Islet precursor cell (in vitro differentiated cells): ENCODE results near the gene LTBP3.
"Not testable (repeated sequence)": the region's sequence is repeated elsewhere in the genome, so short reads cannot be mapped to it uniquely, and the experiment has no call there.

Experiments used
- DNase-seq: peaks from one replicate; pipeline ENCODE4 v3.0.0-alpha.2; 2018

LTBP3 gene

DNA sequence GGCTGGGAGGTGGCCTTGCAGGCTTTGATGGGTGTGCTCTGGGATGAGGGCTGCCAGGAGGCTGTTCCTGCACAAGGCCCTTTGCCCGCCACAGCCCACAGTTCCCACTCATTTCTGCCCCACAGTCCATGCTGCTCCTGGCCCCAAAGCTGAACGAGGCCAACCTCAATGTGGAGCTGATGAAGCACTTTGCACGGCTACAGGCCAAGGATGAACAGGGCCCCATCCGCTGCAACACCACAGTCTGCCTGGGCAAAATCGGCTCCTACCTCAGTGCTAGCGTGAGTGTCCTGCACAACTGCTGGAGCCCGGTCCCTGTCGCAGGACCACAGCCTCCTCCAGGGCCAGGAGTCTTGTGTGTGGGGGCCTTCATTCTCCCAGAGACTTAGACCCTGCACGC, 23.1 kb downstream of the LTBP3 start:
- no peak for DNase-seq

DNA sequence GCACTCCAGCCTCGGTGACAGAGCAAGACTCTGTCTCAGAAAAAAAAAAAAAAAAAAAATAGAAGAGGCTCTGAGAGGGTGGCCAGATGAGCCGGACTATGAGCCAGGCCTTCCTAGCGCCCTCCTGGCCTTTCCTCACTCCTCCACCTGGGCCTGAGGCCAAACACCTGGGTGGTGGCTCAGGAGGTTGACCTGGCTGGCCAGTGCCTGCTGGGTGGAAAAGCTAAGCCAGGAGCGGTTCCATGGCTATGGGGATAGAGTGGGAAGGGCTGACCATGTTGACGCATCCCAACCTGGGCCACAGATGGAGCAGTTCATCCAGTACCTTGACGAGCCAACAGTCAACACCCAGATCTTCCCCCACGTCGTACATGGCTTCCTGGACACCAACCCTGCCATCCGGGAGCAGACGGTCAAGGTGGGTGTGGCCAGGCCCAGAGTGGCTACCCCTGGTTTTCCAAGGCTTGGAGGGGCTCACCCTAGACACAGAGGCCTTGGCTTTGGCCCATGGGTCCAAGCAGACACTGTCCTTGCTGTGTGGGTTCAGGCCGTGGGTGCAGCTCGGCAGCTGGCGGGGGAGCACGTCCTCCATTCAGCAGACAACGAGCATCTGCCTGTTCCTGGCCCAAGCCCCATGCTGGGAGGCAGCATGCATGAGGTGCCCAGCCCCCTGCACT, 25.6 kb downstream of the LTBP3 start:
- no peak for DNase-seq

DNA sequence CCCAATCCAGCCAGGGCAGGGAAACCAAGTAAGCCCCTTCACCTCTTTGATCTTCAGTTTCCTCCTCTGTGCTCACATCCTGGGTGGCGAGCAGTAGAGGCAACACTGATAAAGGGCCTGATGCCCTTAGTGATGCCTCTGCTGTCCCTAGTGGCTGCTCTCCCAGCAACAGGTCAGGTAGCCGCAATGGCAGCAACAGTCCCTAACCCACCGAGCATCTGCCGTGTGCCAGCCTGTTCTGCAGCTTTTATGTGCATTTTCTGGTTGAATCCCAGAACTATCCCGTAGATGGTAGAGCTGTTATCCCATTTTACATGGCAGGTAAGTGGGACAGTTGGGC, 28.0 kb downstream of the LTBP3 start:
- no peak for DNase-seq

DNA sequence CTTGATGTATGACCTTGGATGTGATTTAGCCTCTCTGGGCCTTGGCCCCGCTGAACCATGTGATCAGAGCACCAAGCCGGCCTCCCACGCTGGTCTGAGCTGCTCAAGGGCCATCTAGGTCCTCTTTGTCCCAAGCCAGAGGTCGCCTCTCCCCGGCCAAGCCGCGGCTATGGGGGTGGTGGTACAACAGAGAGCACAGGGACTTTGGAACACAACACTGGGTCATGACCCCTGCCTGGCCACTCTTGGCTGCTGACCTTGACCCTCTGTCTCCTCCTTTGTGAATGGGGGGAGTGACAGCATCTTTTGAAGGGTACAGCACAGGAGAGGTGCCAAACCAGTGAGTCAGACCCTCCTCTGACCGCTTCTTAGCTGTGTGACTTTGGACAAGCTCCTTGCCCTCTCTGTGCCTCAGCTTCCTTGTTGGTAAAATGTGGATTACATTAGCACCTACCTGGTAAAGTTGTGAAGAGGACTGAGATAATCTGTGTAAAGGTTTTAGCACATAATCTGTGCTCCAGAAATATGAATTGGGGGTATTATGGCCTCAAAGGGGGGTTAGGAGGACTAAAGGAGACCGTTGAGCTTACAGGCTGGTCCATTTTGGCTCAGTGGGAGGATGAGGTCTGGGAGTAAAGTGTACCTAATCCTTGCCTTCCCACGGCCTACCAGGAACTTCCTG, 28.5 kb downstream of the LTBP3 start:
- DNase-seq, result no peak

DNA sequence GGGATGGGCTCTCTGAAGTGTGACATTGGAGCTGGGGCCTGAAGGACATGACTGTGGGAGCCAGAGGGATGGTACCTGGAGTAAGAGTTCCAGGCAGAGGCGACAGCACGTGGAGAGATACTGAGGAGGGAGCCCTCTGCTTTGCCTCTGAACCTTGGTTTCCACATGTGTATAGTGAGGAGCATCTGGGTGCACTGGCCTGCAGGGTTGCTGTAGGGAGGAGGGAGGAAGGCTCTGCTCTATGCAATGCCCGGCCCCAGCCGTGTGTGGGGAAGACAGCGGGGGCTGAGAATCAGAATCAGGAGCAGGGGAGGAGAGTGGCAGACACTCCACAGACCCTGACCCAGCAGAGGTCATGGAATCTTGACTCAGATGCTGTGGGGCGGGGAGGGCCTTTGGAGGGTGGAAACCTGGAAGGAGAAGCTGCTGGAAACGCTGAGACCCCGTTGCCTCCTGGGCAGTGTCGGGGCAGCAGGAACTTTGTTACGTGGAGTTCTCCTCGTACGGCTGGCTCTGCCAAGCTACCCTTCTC, 29.3 kb downstream of the LTBP3 start:
- DNase-seq, result peak; percentile 41

DNA sequence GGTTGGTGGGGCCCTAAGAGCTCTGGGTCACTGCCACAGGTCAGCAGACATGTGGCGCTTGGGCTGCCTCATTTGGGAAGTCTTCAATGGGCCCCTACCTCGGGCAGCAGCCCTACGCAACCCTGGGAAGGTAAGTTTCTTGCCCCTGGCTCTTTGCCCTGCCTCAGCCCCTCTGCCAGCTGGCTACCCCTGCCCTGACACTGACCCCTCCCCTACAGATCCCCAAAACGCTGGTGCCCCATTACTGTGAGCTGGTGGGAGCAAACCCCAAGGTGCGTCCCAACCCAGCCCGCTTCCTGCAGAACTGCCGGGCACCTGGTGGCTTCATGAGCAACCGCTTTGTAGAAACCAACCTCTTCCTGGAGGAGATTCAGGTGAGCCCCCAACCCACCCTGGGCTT, 31.4 kb downstream of the LTBP3 start:
- DNase-seq, result peak; percentile 42

DNA sequence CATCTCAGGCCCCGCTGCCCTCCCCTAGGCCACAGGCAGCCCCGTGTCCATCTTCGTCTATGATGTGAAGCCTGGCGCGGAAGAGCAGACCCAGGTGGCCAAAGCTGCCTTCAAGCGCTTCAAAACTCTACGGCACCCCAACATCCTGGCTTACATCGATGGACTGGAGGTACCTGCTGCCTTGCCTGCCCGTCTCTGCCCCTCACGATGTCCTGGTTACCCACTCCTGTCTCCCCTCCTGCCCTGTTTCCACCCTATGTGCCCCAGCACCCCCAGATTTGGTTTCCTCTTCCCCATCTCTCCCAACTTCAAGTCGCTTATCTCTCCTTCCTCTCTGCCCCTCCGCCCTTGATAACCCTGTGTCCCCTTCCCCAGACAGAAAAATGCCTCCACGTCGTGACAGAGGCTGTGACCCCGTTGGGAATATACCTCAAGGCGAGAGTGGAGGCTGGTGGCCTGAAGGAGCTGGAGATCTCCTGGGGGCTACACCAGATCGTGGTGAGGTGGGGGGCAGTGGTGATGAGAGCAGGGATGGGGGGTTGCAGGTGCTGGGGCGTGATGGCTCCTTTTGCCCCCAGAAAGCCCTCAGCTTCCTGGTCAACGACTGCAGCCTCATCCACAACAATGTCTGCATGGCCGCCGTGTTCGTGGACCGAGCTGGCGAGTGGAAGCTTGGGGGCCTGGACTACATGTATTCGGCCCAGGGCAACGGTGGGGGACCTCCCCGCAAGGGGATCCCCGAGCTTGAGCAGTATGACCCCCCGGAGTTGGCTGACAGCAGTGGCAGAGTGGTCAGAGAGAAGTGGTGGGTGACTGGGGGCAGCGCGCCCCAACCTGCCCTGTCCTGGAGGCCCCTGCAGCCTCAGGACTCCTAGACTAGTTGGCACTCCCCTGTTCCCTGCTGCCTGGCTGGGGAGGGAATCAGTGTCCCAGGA, 32.3 kb downstream of the LTBP3 start:
- no peak for DNase-seq

DNA sequence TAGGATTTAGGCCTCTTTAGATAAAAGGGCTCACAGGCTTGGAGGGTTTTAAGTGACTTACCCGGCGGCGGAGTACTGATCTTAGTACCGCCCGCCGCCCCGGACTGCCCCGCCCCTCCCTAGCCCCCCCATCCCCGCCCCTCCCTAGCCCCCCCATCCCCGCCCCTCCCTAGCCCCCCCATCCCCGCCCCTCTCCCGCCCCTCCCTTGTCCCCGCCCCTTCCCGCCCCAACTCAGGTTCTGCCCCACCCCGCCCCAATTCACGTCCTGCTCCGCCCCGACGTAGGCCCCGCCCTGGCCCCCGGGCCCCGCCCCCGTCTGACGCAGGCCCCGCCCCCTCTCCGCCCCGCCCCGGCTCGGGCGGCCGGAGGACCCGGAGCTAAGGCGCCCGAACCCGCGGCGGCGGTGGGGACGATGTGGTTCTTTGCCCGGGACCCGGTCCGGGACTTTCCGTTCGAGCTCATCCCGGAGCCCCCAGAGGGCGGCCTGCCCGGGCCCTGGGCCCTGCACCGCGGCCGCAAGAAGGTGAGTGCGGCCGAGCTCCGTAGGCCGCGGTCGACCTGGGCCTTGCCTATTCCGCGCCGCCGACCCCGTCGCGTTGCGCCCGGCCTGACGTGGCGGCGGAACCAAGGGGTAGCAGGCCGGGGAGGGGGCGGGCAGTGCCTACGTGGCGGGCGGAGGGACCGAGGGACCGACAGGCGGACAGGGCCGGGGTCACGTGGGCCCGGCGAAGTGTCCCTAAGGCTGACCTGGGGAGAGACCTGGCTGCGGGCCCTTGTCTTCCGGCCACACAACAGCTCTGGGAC, 33.2 kb downstream of the LTBP3 start, which contains the start of gene SCYL1:
TSS of gene SCYL1 (plus strand) at position 343 of the 805 bp plus-strand sequence. CDS start at position 414, 71 bp downstream.
- peak; percentile 89 for DNase-seq

DNA sequence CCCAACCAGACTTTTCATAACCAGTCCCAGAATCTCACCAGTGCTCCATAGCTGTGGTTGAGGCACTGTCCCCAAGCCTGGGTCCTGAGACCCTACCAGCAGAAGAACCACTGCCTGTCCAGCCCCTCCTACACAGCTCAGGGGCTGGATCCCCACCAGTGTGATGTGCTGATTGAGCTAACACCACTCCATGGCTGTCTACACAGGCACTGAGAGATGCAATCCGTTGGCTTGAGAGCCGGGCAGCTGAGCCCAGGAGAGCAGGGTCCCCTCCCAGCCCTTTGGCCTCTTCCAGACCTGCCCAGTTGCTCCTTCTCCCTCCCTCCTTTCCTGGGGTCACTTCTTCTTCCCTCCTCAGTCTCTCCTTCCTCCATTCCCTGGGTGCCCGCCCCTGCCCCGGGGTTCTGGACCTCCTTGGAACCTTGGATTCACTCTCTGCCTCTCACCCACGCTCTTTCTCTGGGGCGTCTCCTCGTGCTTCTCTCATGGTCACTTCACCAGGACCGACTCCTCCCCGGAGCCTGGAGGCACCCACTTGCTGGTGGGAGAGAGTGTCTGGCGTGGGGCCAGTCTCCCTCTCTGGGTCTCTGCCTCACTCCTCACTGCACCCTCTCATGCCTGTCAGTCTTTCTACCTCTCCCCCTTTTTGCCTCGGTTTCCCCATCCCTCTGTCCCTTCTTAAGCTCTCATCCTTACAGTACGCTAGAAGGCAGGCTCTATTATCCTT, 34.0 kb downstream of the LTBP3 start:
- peak; percentile 66 for DNase-seq

DNA sequence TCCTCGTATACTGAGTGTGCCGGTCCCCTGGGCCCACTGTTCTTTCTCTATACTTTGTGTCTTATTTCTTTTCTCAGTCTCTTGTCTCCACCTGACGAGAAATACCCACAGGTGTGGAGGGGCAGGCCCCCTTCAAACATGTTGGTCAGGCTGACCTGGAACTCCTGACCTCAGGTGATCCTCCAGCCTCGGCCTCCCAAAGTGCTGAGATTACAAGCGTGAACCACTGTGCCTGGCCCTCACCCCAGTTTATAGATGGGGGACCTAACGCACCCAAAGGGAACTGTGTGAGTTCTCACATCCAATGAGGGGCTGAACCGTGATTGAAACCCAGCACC, 34.6 kb downstream of the LTBP3 start:
- not testable (repeated sequence) for DNase-seq

DNA sequence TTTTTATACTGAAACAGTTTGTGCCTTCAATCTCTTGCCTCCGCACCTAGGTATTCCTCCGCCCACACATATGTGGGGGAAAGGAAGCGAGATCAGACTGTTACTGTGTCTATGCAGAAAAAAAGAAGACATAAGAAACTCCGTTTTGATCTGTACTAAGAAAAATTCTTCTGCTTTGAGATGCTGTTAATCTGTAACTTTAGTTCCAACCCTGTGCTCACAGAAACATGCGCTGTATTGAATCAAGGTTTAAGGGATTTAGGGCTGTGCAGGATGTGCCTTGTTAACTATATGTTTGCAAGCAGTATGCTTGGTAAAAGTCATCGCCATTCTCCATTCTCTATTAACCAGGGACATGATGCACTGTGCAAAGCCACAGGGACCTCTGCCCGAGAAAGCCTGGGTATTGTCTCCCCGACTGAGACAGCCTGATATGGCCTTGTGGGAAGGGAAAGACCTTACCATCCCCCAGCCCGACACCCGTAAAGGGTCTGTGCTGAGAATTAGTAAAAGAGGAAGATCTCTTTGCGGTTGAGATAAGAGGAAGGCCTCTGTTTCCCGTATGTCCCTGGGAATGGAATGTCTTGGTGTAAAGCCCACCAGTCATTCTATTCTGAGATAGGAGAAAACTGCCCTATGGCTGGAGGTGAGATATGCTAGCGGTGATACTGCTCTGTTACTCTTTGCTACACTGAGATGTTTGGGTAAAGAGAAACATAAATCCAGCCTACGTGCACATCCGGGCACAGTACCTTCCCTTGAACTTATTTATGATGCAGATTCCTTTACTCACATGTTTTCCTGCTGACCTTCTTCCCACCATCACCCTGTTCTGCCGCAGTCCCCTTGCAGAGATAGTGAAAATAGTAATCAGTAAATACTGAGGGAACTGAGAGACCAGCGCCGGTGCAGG, 35.2 kb downstream of the LTBP3 start:
- peak; percentile 81 for DNase-seq

DNA sequence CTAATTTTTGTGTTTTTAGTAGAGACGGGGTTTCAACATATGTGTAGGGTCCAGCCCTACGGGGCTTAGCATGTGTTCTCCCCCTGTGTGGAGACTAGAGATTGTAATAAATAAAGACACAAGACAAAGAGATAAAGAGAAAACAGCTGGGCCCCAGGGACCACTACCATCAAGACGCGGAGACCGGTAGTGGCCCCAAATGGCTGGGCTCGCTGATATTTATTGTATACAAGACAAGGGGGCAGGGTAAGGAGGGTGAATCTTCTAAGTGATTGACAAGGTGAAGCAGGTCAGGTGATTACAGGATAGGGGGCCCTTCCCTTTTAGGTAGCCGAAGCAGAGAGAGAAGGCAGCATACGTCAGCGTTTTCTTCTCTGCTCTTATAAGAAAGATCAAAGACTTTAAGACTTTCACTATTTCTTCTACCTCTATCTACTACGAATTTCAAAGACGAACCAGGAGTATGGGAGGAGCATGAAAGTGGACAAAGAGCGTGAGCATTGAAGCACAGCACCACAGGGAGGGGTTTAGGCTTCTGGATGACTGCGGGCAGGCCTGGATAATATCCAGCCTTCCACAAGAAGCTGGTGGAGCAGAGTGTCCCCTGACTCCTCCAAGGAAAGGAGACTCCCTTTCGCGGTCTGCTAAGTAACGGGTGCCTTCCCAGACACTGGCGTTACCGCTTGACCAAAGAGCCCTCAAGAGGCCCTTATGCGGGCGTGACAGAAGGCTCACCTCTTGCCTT, 36.2 kb downstream of the LTBP3 start:
- peak; percentile 62 for DNase-seq

DNA sequence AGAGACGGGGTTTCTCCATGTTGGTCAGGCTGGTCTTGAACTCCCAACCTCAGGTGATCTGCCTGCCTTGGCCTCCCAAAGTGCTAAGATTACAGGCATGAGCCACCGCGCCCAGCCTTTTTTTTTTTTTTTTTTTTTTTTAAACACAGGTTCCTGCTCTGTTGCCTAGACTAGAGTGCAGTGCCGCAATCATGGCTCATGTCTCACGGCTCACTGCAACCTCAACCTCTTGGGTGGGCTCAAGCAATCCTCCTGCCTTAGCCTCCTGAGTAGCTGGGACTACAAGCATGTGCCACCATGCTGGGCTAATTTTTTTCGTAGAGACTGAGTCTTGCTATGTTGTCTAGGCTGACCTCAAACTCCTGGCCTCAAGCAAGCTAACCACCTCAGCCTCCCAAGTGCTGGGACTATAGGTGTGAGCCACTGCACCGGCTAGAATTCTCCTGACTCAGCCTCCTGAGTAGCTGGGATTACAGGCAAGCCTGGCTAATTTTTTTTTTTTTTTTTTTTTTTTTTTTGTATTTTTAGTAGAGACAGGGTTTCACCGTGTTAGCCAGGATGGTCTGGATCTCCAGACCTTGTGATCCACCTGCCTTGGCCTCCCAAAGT, 39.1 kb downstream of the LTBP3 start:
- peak; percentile 54 for DNase-seq

DNA sequence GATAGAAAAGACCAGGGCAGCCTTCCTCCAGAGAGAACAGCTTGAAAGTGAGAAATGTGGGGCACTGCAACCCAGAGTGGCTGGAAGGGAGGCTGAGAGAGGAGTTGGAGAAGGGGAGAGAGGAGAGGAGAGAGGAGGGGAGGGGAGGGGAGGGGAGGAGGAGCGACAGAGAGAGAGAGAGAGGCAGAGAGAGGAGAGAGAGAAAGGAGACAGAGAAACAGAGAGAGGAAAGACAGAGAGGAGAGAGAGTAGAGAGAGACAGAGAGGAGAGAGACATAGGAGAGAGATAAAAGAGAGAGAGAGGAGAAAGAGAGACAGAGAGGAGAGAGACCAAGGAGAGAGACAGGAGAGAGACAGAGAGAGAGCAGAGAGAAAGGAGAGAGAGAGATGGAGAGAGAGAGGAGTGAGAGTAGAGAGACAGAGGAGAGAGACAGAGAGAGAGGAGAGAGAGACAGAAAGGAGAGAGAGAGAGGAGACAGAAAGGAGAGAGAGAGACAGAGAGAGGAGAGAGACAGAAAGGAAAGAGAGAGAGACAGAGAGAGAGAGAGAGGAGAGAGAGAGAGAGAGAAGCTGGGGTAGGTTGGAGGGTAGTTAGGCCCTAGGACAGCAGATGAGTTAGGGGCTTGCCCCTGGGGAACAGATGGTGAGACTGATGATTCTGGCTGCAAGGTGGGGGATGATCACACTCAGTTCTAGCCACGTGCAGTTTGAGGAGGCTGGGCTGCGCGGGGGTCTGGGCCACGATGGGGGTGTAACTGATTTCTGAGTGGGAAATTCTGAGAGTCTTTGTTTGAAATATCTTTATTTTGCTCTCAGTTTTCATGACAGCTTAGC, 41.8 kb downstream of the LTBP3 start:
- DNase-seq, result peak; percentile 37

DNA sequence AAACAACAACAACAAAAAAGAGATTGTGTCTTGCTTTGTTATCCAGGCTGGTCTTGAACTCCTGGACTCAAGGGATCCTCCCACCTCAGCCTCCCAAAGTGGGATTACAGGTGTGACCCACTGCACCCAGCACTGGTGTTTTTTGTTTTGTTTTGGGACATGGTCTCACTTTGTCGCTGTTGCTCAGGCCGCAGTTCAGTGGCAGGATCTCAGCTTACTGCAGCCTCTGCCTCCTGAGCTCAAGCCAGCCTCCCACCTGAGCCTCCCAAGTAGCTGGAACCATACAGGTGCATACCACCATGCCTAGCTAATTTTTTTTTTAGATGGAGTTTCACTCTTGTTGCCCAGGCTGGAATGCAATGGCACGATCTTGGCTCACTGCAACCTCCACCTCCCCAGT, 45.8 kb downstream of the LTBP3 start:
- DNase-seq, result not testable (repeated sequence)

DNA sequence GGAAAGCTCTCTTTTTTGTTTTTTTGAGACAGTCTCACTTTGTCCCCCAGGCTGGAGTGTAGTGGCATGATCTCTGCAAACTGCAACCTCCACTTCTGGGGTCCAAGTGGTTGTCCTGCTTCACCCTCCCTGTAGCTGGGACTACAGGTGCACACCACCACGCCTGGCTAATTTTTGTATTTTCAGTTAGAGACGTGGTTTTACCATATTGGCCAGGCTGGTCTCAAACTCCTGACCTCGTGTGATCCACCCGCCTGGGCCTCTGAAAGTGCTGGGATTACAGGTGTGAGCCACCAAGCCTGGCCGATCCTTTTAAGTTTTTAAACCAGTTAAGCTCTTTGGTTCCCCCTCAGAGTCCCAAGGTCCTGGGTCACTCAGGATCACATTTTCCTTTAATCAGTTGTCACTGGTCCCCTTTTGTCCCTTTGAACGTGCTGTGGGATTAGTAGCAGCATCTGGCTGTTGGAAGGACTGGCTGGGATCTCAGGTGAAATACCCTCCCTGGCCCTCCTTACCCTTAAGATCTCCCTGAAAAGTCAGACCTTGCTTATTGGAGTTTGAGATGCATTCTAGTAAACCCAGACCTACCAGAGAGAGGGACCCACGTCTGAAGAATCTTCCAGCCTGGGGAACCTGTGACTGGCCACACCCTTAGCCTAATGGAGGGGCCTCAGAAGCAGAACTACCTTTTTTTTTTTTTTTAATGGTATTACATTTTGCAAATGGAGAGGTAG, 51.2 kb downstream of the LTBP3 start:
- DNase-seq, result peak; percentile 95

DNA sequence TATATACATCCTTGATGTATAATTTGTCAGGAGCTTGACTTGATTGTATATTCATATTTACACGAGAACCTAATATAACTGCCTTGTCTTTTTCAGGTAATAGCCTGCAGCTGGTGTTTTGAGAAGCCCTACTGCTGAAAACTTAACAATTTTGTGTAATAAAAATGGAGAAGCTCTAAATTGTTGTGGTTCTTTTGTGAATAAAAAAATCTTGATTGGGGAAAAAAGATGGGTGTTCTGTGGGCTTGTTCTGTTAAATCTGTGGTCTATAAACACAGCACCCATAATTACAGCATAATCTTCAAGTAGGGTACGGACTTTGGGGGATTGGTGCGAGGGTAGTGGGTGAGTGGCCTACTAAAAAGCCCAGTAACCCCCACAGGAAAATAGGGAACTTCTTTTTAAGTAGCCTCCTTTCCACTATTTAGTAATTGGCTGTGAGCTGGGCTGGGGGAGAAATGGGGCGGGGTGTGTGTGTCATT, 51.8 kb downstream of the LTBP3 start:
- DNase-seq, result no peak
